COLO668 (cell line): ENCODE results near the gene GADD45GIP1.

Experiments
- DNase-seq: peaks from one replicate; lab custom pipeline; 2025; ENCODE audit not compliant: unreplicated experiment; lab: John Stamatoyannopoulos, UW

Gene GADD45GIP1

DNA sequence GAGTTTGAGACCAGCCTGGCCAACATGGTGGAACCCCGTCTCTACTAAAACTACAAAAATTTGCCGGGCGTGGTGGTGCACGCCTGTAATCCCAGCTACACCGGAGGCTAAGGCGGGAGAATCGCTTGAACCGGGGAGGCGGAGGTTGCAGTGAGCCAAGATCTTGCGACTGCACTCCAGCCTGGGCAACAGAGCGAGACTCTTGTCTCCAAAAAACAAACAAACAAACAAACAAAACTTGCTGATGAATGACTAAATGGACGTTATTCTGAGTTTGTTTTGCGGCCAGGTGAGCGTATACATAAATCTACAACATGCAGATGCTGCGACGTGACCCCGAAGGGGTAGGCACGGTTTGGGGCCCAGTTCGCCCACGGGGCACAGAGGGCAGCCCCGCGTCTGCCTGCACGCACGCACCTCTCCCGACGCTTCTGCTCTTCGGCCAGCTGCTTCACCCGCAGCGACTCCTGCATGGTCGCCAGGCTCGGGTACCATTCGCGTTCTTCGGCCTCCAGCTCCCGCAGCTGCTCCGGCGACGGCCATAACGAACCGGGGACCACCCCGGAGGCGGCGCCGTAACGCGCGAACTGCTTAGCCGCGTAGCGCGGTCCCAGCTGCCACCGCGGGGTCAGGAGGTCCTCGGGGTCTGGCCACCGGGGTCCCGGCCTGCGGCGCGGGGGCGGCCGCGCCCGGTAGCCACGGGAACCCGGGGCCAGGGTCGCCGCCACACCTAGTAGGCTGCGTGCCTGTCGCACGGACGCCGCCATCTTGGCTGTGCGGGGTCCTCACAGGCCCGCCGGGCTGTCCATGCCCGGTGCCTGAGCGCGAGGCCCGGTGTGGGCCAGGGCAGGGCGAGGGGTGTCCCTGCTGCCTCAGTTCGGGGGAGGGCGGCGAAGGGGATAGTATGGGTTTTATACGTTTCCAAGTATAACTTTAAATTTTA is at the start of gene GADD45GIP1:
GADD45GIP1 (minus strand) TSS at position 778 of the 943 bp plus-strand sequence; CDS start at position 767, 11 bp downstream.
- DNase-seq: peak; percentile 88

GRCh38 chr19:13005861-13006370 is 48.9 kb upstream of the GADD45GIP1 start:
- no peak for DNase-seq

GRCh38 chr19:13005253-13005652 is 48.2 kb upstream of the GADD45GIP1 start:
- DNase-seq: no peak

GRCh38 chr19:13004273-13004672 is 47.2 kb upstream of the GADD45GIP1 start:
- DNase-seq: peak; percentile 37

DNA sequence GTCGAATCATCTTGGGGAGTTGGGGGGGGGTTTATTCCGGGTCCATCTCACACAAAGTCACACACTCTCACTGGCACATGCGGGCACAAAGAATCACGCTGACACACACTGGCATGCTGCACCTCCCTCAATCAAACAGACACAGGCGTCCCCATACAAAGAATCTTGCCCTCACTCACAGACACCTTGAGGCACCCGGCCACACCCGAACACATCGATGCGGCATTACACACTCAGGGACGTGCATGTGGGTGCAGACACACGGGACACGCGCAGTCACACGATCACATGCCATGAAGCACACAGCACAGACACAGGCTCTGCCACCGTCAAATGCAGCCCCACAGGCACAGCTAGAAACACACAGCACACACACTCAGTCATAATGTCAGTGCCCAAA is 46.1 kb upstream of the GADD45GIP1 start:
- DNase-seq: no peak

DNA sequence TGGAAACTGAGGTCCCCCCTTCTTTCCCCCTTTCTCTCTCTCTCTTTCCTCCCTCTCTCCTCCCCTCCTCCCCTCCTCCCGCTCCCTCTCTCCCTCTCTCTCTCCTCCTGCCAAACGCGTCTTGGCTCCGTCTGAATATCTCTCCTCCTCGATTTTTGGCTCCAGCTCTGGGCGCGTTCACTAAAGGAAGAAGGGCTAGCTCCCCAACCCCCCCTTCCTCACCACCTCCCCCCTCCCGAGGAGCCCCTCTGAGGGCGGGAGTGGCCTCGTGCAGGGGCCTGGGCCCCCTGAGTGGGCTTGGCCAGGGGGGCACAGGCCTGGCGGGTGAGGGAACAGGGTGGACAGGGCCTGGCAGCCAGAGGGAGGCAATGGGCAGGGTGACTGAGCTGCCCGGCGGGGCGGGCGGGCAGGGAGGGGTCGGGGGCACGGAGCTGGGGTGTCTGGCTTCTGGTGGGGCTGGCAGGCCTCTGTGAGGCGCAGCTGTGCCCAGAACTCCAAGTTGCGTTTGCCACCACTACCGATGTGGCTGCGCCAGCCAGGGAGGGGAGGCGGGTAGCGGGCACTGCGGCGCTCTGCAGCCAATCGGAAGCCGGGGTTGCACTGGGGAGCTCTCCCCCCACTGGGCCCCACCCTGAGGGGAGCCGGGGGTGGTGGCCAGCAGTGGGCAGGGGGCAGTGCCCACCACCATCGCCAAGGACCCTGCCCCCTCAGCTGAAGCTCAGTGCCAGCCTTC is 45.3 kb upstream of the GADD45GIP1 start:
- no peak for DNase-seq

DNA sequence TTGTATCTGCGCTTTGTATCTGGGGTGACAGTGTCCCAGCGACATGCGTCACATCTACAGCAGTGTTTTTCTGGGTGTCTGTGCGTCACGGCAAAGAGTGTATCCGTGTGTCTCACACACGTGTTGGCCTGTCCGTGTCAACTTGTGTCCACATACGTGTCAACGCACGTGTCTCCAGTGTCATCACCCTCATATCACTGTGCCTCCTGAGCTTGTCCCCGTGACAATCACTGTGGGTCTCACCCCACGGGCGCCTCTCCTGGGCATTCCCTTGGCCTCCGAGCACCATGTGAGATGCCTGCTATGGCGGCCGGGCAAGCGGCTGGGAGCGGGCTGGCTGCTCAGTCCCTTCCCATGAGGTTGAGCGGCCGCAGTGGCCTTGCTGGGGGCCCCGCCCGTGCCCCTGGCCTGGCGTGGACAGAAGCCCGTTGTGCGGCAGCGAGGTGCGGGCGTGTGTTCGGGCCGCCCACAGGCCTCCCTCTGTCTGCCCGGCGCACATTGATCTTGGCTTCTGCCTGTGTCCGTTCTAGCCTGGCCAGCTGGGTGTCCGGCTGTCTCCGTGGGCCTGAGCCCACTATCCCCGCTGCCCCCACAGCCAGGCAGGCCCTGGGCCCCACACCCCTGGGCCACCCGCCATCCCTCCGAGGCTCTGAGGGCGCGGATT is 44.6 kb upstream of the GADD45GIP1 start:
- no peak for DNase-seq

DNA sequence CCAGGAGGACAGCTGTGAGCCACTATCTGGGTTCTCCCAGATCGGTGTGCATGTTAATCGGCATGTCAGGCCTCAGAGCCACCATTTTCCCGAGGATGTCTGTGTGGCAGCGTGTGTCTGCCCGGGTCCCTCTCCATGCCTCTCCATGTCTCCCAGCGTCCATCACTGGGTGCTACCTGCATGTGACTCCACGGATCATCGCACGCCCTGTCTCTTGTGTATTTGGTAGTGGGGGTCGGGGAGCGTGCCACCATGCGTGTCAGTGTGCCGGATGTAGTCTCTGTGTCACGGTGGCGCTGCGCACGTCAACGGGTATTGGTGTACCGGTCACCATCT is 44.1 kb upstream of the GADD45GIP1 start:
- DNase-seq: no peak

DNA sequence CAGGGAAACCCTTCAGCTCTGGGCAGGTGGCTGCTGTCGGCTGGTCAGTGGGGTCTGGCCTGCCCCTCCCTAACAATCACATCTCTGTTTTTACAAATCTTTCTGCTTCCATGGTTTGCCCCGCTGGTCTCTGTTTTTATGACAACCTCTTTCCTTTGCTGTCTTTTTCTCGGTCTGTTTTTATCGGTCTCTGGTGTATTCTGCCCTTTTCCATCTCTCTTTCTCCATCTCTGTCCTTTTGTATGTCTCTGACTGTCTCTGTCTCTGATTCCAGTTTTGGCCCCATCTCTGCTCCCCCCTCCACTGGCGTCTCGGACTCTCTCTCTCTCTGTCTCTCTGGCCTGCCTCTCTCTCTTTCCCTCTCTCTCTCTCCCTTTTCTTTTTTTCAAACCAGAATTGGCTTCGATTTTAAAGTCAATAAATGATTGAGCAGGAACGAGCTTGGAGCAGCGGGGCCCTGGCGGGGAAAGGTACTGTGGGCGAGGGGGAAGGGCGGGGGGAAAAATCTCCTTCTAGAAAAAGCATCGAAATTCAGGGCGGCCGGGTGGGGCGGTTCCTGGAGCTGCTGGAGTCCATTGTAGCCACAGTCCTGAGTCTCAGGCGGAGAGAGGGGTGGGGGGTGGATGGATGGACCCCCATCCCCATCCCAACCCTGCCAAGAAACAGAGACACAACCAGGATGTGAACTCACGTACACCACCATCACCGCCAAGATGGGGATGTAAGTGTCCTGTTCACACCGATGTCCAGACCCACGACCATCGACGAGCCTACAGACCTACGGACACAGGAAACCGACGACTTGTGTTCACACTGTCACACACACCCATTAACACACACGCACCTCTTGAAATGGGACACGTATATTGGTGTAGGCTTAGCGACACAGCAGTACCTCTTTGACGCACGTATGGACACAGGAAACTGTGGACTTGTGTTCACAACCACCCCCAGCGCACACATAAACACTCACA is 41.2 kb upstream of the GADD45GIP1 start:
- DNase-seq: no peak

DNA sequence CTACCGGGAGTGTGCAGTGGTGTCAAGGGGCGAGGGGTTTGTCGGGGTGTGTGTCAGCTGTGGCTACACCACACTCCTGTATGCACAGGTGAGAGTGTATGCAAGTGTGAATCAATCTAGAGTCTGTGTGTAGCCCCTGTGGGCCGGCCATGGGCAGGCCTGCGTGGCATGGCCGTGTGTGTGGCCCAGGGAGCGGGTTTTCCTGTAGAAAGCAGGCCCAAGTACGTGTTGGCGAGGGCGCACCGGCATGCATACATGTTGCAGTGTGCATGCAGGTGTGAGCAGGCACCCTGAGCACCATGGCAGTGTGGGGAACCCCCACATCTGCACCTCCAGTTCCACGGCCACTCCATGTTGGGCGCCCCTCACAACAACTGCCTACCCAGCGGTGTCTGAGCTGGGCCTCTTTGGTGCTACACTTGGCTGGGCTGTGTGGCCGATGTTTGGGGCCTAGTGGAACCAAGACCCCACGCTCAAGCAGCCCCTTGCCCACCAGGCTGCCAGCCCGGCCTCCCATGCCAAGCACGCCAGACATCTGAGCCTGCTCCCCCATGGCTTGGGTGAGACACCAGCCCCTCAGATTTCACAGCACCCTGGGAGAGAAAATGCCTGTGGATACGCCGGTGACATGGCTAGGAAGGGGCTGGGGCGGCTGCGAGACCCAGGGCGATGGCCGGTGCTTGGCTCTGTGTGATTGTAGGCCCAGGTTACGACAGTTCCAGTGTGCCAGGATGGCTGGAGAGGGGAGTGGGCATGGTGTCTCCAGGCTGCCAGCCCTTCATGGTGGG is 40.4 kb upstream of the GADD45GIP1 start:
- no peak for DNase-seq

- no peak for DNase-seq
These were observed 39.5 kb upstream of the GADD45GIP1 start for GRCh38 chr19:12996406-12997094.

DNA sequence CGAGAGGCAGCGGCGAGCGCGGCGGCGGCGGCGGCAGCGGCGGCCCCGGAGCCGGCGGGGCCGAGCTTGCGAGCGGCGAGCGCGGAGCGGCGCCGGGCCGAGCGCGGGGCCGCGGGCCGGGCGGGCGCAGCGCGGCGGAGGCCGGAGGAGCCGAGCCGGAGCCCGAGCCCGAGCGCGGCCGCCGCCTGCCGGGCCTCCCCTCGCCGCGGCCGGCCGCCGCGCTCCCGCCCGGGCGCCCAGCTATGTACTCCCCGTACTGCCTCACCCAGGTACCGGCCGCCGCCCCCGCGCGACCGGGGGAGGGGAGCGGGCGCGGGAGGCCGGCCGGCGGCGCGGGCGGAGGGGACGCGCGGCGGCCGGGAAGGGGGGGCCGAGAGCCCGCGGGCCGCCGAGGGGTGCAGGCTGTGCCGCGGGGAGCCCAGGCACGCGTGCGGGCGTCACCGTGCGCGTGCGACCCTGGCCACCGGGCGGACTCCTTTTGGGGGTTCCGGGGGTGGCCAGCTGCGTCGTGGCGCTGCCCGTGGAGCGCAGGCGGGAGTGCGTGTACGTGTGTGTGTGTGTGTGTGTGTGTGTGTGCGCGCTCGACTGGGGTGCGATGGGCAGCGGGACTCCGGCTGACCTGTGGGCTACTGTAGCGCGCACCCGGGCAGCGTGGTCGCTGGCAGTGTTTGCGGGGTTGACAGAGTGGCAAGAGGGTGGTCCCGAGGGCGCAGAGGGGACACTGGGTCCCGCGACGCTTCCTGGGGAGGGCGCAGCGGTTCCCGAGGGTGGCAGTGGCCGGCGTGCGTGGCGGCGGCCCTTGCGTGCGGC is 38.8 kb upstream of the GADD45GIP1 start:
- DNase-seq: peak; percentile 53

DNA sequence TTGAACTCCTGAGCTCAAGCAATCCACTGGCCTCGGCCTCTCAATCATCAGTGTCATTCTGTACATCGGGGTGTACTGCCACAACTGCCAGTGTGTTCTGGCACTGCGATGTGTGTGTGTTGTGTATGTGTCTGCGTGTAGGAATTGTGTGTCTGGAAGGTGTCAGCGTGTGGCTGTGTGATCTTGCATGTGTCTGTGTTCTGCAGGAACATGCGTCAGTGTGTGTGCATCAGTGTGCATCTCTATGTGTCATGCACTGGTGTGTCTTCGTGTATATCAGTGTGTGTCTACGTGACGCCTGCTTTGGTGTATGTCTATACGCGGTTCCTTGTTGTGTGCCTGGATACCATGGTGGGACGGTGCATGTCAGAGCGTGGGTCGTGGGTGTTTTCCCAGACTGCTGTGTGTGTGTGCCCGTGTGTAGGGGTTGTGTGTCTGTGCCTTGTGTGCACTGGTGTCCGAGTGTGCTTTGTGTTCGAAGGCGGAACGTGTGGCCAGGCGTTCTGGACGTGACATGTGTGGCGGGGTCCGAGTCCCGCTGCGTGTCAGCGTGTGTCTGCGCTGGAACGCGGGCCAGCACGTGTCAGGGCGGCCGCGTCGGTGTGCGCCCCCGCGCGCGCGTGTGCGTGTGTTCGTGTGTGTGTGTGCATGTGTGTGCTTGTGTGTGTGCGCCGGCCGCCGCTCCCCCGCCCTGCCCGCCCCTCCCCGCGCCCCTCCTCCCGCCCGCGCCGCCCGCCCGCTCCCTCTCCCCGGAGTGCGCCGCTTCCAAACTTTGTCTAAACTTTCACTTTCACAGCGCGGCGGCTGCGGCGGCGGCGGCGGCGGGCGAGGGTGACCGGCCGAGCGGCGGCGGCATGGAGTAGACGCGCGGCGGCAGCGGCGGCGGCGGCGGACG is 37.9 kb upstream of the GADD45GIP1 start, which contains the start of gene NFIX:
NFIX (plus strand) TSS at position 775 of the 895 bp plus-strand sequence. CDS start 363 bp downstream, outside the sequence.
- peak; percentile 46 for DNase-seq

GRCh38 chr19:12993562-12993961 is 36.5 kb upstream of the GADD45GIP1 start:
- no peak for DNase-seq

DNA sequence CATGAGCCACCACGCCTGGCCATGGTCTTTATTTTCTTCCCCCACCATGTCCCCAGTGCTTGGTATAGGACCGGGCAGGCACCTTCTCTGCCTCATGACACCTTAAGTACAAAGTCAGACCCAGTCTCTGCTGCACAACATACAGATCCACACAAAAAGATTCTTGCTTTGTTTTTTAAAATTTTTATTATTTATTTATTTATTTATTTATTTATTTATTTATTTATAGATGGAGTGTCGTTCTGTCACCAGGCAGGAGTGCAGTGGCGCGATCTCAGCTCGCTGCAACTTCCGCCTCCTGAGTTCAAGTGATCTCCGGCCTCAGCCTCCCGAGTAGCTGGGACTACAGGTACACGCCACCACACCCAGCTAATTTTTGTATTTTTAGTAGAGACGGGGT is 35.7 kb upstream of the GADD45GIP1 start:
- no peak for DNase-seq

DNA sequence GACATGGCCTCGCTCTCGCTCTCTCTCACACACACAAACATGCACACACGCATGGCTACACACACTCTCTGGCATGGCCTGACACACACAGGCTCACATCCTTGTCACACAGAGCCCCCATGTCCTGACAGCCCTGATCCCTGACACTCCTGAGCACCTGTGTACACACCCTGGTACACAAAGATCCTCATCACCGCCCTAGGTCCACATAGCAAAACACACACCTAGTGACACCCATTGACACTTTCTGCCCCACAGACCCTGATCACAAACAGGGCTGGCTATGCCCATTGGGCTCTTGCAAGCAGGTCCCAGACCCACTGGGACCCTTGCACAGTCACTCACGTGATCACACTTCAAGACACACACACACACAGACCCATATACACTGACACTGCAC is 34.3 kb upstream of the GADD45GIP1 start:
- DNase-seq: no peak

DNA sequence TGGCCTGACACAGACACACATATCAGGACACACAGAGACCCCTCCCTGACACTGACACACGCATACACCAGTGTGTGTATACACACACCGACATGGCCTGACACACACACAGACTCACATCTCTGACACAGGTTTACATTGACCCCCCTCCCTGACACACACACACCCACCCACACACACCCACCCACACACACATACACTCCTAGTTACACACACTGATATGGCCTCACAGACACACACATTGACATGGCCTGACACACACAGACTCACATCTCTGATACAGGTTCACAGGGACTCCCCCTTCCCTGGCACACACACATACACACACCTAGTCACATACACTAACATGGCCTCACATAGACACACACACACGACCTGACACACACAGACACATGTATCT is 33.8 kb upstream of the GADD45GIP1 start:
- DNase-seq: no peak
